H1 (cell line): ENCODE results near the gene CD248. TPM values are rescaled to one million over a fixed set of nuclear protein-coding genes. Genes with fewer than 3 reads are reported as not detected.
"Not testable (repeated sequence)": the region's sequence is repeated elsewhere in the genome, so short reads cannot be mapped to it uniquely, and the experiment has no call there.

ENCODE experiments used
- CTCF ChIA-PET: fragments of 300-600 bp; sonication (Branson Sonifier 250); formaldehyde crosslinking; loops from one replicate; lab custom pipeline; 2021; ENCODE audit not compliant: partially characterized antibody; lab: Charles Lee
- POLR2A ChIA-PET: fragments of 300-600 bp; sonication (Branson Sonifier 250); formaldehyde crosslinking; loops from one replicate; lab custom pipeline; 2021; ENCODE audit warnings: inconsistent platforms; ENCODE audit not compliant: partially characterized antibody; lab: Charles Lee
- DNase-seq, 2 experiments: peaks; one replicate each; pipeline versions ENCODE4 v3.0.0 to v3.0.0-alpha.2; 2010 to 2022; ENCODE audit warnings: low spot score in 2 of 2, low read depth in 1 of 2, mixed read lengths in 1 of 2
- FAIRE-seq: peaks from 2 replicates; lab custom pipeline; 2011; peaks lifted over from hg19 to GRCh38; lab: Jason Lieb, UNC
- H2AFZ ChIP-seq: 2 replicates; pipeline ENCODE4 v1.8.1; 2012; ENCODE audit warnings: low read length, inconsistent platforms
- H2AK5ac ChIP-seq: 2 replicates; pipeline ENCODE4 v1.6.1; 2013; ENCODE audit warnings: low read depth, low read length
- H2BK120ac ChIP-seq: replicated peaks from 2 replicates; pipeline ENCODE3; 2013; ENCODE audit warnings: low read depth, low read length, inconsistent platforms
- H2BK12ac ChIP-seq: 2 replicates; pipeline ENCODE4 v1.6.1; 2013; ENCODE audit warnings: low read depth, low read length
- H2BK15ac ChIP-seq: 2 replicates; pipeline ENCODE4 v1.6.1; 2013; ENCODE audit warnings: low read length
- H2BK20ac ChIP-seq: 2 replicates; pipeline ENCODE4 v1.6.1; 2013; ENCODE audit warnings: low read length
- H2BK5ac ChIP-seq: 2 replicates; pipeline ENCODE4 v1.6.1; 2013; ENCODE audit warnings: low read depth, low read length
- H3K14ac ChIP-seq: 2 replicates; pipeline ENCODE4 v1.6.1; 2013; ENCODE audit warnings: inconsistent platforms; ENCODE audit not compliant: insufficient read length
- H3K18ac ChIP-seq: 2 replicates; pipeline ENCODE4 v1.6.1; 2013; ENCODE audit warnings: low read length; ENCODE audit errors: extremely low read depth
- H3K23ac ChIP-seq: 2 replicates; pipeline ENCODE4 v1.6.1; 2013; ENCODE audit warnings: inconsistent platforms; ENCODE audit not compliant: insufficient read length
- H3K23me2 ChIP-seq: 2 replicates; pipeline ENCODE4 v1.6.1; 2013; ENCODE audit warnings: low read depth, low read length
- H3K27ac ChIP-seq: 2 replicates; pipeline ENCODE4 v1.6.1; 2011; ENCODE audit warnings: low read depth, low read length, inconsistent platforms
- H3K27me3 ChIP-seq, 4 experiments: replicated peaks in 1 of 4; 1 replicate in 1 of 4; 2 replicates in 3 of 4; pipeline versions ENCODE4 v1.6.1 to v1.8.1; 2011 to 2013; ENCODE audit warnings: low read length in 3 of 4, mild to moderate bottlenecking in 3 of 4, inconsistent platforms in 2 of 4, mixed read lengths in 2 of 4, moderate library complexity in 1 of 4; ENCODE audit not compliant: control insufficient read depth in 3 of 4, insufficient read depth in 3 of 4; ENCODE audit errors: extremely low read depth in 1 of 4
- H3K36me3 ChIP-seq, 4 experiments: 2 replicates each; pipeline versions ENCODE4 v1.6.1 to v1.8.1; 2011 to 2013; ENCODE audit warnings: mild to moderate bottlenecking in 4 of 4, low read length in 3 of 4, moderate library complexity in 2 of 4, control low read depth in 1 of 4, inconsistent platforms in 1 of 4; ENCODE audit not compliant: insufficient read depth in 4 of 4, control insufficient read depth in 2 of 4
- H3K4ac ChIP-seq: replicated peaks from 2 replicates; pipeline ENCODE3; 2013; ENCODE audit warnings: low read length, low read depth, mixed read lengths, inconsistent platforms; ENCODE audit not compliant: insufficient read length
- H3K4me1 ChIP-seq, 4 experiments: replicated peaks in 1 of 4; 1 replicate in 1 of 4; 2 replicates in 3 of 4; pipeline versions ENCODE4 v1.6.1 to v1.8.1; 2011 to 2013; ENCODE audit warnings: low read length in 3 of 4, inconsistent platforms in 2 of 4, mixed read lengths in 1 of 4; ENCODE audit not compliant: insufficient read depth in 4 of 4, control insufficient read depth in 3 of 4
- H3K4me2 ChIP-seq, 2 experiments: 2 replicates each; pipeline versions ENCODE4 v1.6.1 to v1.8.1; 2011 to 2013; ENCODE audit warnings: low read depth in 2 of 2, low read length in 2 of 2, control low read depth in 1 of 2, inconsistent platforms in 1 of 2, mild to moderate bottlenecking in 1 of 2; ENCODE audit not compliant: insufficient read depth in 1 of 2
- H3K4me3 ChIP-seq, 4 experiments: fragments of 200-600, 300-600 bp in 1 of 4; sonication (generic), shearing (Covaris generic), sonication (Bioruptor Twin) in 1 of 4; 2 replicates each; pipeline versions ENCODE4 v1.5.1 to v1.8.1; 2011 to 2016; ENCODE audit warnings: low read length in 4 of 4, low read depth in 3 of 4, control low read depth in 2 of 4, inconsistent platforms in 2 of 4, mild to moderate bottlenecking in 2 of 4, mixed read lengths in 1 of 4, moderate library complexity in 1 of 4; ENCODE audit not compliant: insufficient read depth in 2 of 4; ENCODE audit errors: extremely low read depth in 1 of 4
- H3K56ac ChIP-seq: replicated peaks from 2 replicates; pipeline ENCODE3; 2013; ENCODE audit warnings: low read depth, mild to moderate bottlenecking, mixed read lengths, low read length, inconsistent platforms; ENCODE audit not compliant: insufficient read length
- H3K79me1 ChIP-seq: 2 replicates; pipeline ENCODE4 v1.6.1; 2013; ENCODE audit warnings: low read depth, low read length, control low read depth
- H3K79me2 ChIP-seq, 2 experiments: 2 replicates each; pipeline versions ENCODE4 v1.6.1 to v1.8.1; 2012 to 2013; ENCODE audit warnings: low read length in 2 of 2, mild to moderate bottlenecking in 2 of 2, inconsistent platforms in 1 of 2; ENCODE audit not compliant: insufficient read depth in 2 of 2, control insufficient read depth in 1 of 2
- H3K9ac ChIP-seq, 4 experiments: replicated peaks in 1 of 4; 1 replicate in 1 of 4; 2 replicates in 3 of 4; pipeline versions ENCODE4 v1.6.1 to v1.8.1; 2011 to 2013; ENCODE audit warnings: low read depth in 3 of 4, low read length in 3 of 4, control low read depth in 2 of 4, mild to moderate bottlenecking in 2 of 4, moderate library complexity in 2 of 4, inconsistent platforms in 1 of 4; ENCODE audit errors: extremely low read depth in 1 of 4
- H3K9me3 ChIP-seq, 2 experiments: 2 replicates each; pipeline versions ENCODE4 v1.6.1 to v1.8.1; 2012 to 2013; ENCODE audit warnings: mild to moderate bottlenecking in 2 of 2, moderate library complexity in 2 of 2, control low read depth in 1 of 2, inconsistent platforms in 1 of 2, low read depth in 1 of 2, low read length in 1 of 2, mixed read lengths in 1 of 2; ENCODE audit not compliant: insufficient read depth in 2 of 2
- H4K20me1 ChIP-seq, 2 experiments: replicated peaks in 1 of 2; 2 replicates each; pipeline versions ENCODE3 to v1.8.1; 2011 to 2013; ENCODE audit warnings: inconsistent platforms in 2 of 2, low read length in 2 of 2, mild to moderate bottlenecking in 1 of 2; ENCODE audit not compliant: insufficient read depth in 2 of 2, control insufficient read depth in 1 of 2
- H4K5ac ChIP-seq: 2 replicates; pipeline ENCODE4 v1.6.1; 2013; ENCODE audit warnings: low read length, low read depth, mixed read lengths, inconsistent platforms; ENCODE audit not compliant: insufficient read length
- H4K8ac ChIP-seq: 2 replicates; pipeline ENCODE4 v1.8.0; 2013; ENCODE audit warnings: mild to moderate bottlenecking, moderate library complexity, low read length, inconsistent platforms; ENCODE audit not compliant: insufficient read depth; ENCODE audit errors: extremely low read depth
- H4K91ac ChIP-seq: replicated peaks from 2 replicates; pipeline ENCODE3; 2013; ENCODE audit warnings: low read length, mixed read lengths, inconsistent platforms; ENCODE audit not compliant: insufficient read length
- WGBS, 2 experiments: shearing (Covaris generic) in 1 of 2; methylation state at CpG; one replicate each; pipeline versions ENCODE4 v1.1.6 to v1.1.7; 2013 to 2015; ENCODE audit warnings: low lambda C conversion rate in 2 of 2, mixed read lengths in 2 of 2, inconsistent platforms in 1 of 2, low coverage in 1 of 2, missing lambda C conversion rate in 1 of 2; ENCODE audit not compliant: insufficient replicate concordance in 2 of 2, insufficient coverage in 1 of 2, insufficient read length in 1 of 2; ENCODE audit errors: extremely low coverage in 1 of 2, missing lambda C conversion rate in 1 of 2; 5-methylcytosine and 5-hydroxymethylcytosine counted together
- polyA plus RNA-seq, 7 experiments: library from polyadenylated mRNA; depleted of rRNA in 3 of 7; stranded (reverse) in 5 of 7; unstranded in 2 of 7; fragments of >200 nt in 5 of 7; fragments of 200-250 nt in 2 of 7; gene quantifications; 1 replicate in 5 of 7; 2 replicates in 1 of 7; 4 replicates in 1 of 7; pipeline versions ENCODE4 v1.2.1 to v1.2.3, GENCODE V29; 2011 to 2013; ENCODE audit warnings: missing spikeins in 2 of 7, mixed read lengths in 2 of 7
- total RNA-seq: library from RNA; stranded (reverse); fragmentation: NEBNext Ultra II Directional; extraction: Animal tissue kit (Norgen Biotek cat#: 25700); gene quantifications from 2 replicates; pipeline ENCODE4 v1.2.1, GENCODE V29; 2021

The CD248 gene
- total and polyA plus RNA-seq, 2 of the 8 experiments (the other 6 are each of a cell fraction or from before 2014, with no cell fraction given) = 2.7 to 3.9 TPM

DNA sequence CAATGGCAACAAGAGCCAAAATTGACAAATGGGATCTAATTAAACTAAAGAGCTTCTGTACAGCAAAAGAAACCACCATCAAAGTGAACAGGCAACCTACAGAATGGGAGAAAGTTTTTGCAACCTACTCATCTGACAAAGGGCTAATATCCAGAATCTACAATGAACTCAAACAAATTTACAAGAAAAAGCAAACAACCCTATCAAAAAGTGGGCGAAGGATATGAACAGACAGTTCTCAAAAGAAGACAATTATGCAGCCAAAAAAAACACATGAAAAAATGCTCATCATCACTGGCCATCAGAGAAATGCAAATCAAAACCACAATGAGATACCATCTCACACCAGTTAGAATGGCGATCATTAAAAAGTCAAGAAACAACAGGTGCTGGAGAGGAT, 3.4 kb upstream of the CD248 start:
- H2AK5ac ChIP-seq, H3K9me3 ChIP-seq, H3K56ac ChIP-seq, H3K23ac ChIP-seq, H2BK120ac ChIP-seq, H4K8ac ChIP-seq, H2BK12ac ChIP-seq, H3K27me3 ChIP-seq, H2BK15ac ChIP-seq, H4K20me1 ChIP-seq, CTCF ChIA-PET, H4K91ac ChIP-seq, H3K4me2 ChIP-seq, H3K79me2 ChIP-seq, H4K5ac ChIP-seq, H3K36me3 ChIP-seq, H3K4ac ChIP-seq, H3K27ac ChIP-seq, H2BK5ac ChIP-seq, H2AFZ ChIP-seq, H3K14ac ChIP-seq, H2BK20ac ChIP-seq, FAIRE-seq, H3K18ac ChIP-seq, H3K23me2 ChIP-seq, DNase-seq, H3K9ac ChIP-seq, H3K79me1 ChIP-seq, POLR2A ChIA-PET, H3K4me3 ChIP-seq: not testable (repeated sequence)
- 84% methylated on average over 2 of the region's 2 CpGs; no CpG with 5 or more reads in 1 of the 2 experiments for WGBS, 2 experiments
- H3K4me1 ChIP-seq = peaks cover 9 to 25% (median 19%) of the 10 kb centered on the region in 4 experiments
